ENCODE results near the gene NPAS4.
"Not testable (repeated sequence)": the region's sequence is repeated elsewhere in the genome, so short reads cannot be mapped to it uniquely, and the experiment has no call there.

The NPAS4 gene

DNA sequence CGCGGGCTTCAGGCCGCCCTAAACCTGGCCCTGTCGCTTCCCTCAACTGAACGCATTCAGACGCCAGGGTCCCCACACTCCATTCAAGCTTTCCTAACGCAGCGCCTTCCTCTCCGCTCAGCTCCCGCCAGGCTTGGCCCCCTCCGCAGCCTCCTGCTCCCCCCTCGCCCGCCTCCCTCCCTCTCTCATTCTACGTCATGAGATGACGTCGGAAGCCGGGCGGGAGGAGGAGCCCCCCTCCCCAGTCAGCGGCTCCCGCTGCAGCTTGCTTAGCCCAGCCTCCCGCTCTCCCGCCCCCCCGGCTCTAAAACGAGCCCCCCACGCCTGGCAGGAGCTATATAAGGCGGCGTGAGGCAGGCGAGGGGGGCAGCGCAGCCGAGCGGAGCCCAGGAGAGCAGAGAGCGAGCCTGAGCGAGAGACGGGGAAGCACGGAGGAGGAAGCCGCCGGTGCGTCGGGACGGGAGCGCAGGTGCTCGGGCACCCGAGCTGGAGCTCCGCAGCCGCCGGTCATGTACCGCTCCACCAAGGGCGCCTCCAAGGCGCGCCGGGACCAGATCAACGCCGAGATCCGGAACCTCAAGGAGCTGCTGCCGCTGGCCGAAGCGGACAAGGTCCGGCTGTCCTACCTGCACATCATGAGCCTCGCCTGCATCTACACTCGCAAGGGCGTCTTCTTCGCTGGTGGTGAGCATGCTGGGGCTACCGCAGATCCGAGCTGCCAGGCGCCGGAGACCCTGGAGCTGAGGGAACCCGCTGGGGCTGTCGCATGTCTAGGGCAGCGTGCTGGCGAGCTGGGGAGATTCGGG is at the start of gene NPAS4:
Gene NPAS4, plus strand, starts transcription at position 365 of the 806 bp plus-strand sequence. Its CDS starts 145 bp downstream, at position 510.
- DNase-seq = peak; percentile 74

- DNase-seq = peak; percentile 99
Measured at GRCh38 chr11:66371627-66372415, 49.0 kb upstream of the NPAS4 start, which contains the start of gene SLC29A2. Gene SLC29A2, minus strand, starts transcription at chr11:66371760. Its CDS starts 169 bp downstream, at chr11:66371591.

GRCh38 chr11:66373265-66373664 is 47.6 kb upstream of the NPAS4 start:
- DNase-seq = no peak

GRCh38 chr11:66373690-66374287 is 47.0 kb upstream of the NPAS4 start:
- not testable (repeated sequence) for DNase-seq

DNA sequence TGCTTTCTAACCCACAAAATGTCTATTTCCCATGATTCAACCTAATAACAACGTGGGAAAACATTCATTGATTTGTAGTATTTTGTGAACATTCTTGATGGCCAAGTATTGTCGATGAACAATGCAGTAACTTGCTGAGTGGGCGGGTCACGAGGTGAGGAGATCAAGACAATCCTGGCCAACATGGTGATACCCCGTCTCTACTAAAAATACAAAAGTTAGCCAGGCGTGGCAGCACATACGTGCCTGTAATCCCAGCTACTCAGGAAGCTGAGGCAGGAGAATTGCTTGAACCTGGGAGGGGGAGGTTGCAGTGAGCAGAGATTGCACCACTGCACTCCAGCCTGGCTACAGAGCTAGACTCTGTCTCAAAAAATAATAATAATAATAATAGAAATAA is 40.6 kb upstream of the NPAS4 start:
- DNase-seq = not testable (repeated sequence)

- DNase-seq = peak; percentile 79
Measured at GRCh38 chr11:66384316-66384715, 36.5 kb upstream of the NPAS4 start.

DNA sequence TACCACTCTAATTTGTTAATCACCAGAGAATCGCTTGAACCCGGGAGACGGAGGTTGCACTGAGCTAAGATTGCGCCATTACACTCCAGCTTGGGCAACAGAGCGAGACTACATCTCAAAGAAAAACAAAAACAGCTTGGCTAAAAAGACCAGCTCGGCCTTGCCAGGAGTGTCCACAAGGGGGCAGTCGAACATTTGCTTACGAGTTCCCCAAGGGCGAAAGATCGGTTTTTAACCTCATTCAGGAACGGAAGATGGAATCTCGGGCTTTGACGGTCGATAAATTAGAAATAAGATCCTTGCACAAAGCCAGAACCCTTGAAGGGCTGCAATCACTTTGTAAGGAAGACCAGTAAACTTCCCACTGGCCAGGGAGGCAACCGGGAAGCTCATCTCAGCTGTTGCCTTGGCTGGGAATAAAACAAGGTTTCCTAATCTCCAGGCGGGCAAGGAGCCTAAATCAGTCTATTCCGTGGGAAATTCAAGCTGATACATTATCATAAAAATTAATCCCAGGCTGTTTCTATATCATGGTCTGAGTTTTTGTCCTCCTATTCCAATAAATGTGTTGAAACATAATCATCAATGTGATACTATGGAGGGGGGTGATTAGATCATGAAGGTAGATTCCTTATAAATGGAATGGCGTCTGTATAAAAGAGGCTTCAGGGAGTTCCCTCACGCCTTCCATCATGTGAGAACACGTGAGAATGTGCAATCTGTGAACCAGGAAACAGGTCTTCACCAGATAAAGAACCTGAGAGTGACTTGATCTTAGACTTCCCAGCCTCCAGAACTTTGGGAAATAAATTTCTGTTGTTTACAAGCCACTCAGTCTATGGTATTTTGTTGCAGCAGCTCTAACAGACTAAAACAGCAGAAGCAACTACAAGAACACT is 34.4 kb upstream of the NPAS4 start:
- DNase-seq = peak; percentile 92

DNA sequence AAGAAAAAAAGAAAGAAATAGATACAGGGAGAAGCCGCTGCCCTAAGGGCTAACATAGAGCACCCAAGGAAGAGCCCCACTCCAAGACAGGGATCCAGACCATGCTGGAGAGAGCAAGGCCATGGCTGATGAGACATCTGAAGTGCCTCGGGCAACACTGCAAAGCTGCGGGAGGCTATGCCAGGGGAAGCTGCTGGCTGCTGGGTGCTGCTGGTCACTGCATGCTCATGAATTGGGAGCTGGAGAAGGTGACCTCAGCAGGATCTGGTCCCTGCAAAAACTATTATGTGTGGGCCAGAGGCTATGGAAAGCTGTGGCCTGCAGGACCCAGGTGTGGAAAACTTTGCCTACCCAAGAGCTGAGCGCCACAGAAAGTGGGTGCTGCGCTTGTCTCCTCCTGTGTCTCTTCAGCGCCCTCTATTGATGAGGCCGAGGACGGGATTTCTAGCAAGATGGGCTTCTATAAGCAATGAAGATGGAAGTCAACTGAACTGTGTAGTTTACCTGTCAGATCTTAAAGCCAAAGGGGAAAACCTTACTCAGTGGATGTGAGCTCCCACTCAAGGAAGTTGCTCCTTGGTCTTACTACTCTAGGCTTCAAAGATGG is 32.0 kb upstream of the NPAS4 start:
- peak; percentile 94 for DNase-seq

DNA sequence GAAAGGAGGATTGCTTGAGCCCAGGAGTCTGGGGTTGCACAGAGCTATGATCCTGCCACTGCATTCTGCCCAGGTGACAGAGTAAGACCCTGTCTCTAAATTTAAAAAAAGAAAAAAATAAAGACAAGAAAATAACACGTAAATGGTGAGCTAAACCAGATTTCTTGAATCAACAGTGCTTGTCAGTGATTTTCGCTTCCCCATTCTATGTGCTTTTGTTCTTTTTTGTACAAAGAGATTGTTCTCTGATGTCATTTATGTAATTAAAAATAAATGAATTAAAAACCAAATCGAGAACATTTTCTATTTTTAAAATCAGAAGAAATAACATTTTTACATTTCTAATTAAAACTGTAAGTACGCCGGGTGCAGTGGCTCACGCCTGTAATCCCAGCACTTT is 29.5 kb upstream of the NPAS4 start:
- no peak for DNase-seq

DNA sequence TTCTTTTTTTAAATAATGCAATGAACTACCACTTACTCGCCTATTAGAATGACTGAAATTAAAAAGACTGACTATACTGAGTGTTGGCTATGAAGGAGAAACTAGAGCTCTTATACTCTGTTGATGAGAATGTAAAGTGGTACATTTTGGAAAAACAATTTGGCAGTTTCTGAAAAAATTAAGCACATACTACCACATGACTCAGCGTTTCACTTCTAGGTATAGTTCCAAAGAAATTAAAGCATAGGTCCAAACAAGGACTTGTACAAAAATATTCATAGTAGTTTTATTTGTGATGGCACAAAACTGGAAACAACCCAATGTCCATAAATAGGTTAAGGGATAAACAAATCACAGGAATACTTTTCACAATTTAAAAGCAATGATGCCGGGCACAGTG is 26.9 kb upstream of the NPAS4 start:
- no peak for DNase-seq

- DNase-seq = no peak
Measured at GRCh38 chr11:66407651-66408050, 13.2 kb upstream of the NPAS4 start.

DNA sequence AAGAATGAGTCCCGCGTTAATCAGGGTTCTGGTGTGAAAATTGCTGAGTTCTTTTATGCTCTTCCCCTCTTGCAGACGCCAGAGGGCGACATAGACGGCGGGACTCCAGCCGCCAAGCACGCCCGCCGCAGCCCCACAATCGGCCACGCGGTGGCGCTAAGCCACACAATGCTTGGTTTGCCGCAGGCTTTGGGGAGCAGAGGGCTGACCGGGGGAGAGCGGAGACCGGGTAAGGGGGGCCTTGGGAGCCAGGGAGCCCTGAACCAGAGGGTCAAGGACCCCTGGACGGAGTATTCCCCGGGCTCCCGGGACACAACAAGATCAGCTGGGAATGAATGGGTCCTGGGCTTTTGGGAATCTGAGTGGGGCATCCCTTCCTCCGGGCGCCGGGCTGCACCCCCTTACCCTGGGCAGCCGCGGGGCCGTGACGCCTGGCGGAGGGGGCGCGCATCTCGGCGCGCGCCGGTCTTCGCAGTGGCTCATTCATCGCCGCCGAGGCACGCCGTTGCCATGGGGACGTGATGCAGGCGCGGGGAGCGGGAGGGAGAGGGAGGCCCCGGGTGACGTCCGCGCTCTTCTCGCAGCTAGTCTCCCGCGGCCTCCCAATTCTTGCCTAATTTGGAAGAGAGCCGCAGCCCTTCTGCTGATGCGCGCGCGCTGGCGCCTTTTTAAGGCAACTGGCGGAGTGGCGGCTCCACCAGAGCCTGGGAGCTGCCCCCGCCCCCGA is 12.2 kb upstream of the NPAS4 start:
- peak; percentile 94 for DNase-seq

DNA sequence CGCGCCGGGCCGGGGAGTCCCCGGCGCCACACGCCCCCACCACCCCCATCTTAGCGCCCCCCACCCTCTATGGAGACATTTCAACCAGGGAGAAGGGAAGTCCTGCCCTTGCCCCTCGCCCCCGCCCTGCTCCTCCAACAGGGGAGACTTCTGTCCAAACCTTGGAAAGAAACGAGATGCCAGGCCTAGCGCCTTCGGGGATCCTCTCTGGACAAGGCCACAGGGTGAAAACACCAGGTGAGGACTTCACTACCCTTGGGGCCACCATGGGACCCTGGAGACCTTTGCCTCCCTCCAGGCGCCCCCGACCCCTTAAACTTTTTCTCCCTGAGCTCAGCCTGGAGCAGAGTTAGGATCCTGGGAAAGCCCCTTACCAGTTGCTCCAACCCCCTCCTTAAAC is 11.6 kb upstream of the NPAS4 start:
- DNase-seq = peak; percentile 54

DNA sequence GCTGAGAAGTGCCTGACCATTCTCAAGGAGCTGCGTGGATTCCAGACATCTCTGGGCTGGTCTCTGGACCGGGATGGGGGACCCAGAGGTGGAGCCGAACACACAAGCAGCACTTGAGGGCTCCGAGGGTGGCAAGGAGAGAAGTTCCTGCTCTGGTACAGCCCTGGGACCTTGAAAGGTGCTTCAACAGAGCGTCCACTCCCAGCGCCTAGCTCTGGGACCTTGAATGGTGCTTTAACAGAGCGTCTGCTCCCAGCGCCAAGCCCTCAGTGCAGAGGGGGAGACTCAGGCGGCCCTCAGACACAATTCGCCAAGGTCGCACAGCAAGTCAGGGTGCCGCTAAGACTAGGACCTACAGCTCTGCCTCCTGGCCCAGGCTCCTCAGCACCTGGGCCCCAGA is 10.6 kb upstream of the NPAS4 start:
- no peak for DNase-seq

DNA sequence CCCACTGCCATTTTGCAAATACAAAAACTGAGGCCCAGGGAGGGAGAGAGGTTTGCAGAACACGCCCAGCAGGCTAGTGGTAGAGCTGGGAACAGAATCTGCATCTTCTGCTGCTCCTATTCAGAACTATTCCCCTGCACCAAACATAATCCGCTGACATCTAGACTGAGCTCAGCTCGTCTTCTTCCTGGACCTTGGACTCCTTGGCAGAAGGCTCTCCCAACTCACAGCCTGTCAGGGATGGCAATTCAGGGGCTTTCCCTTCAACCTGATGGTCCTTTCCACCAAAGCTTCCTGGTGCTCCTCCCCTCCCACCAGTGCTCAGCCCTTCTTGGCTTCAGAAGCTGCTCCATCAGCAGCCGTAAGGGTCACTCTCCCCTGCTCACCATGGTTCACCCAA is 9.5 kb upstream of the NPAS4 start:
- DNase-seq = no peak

DNA sequence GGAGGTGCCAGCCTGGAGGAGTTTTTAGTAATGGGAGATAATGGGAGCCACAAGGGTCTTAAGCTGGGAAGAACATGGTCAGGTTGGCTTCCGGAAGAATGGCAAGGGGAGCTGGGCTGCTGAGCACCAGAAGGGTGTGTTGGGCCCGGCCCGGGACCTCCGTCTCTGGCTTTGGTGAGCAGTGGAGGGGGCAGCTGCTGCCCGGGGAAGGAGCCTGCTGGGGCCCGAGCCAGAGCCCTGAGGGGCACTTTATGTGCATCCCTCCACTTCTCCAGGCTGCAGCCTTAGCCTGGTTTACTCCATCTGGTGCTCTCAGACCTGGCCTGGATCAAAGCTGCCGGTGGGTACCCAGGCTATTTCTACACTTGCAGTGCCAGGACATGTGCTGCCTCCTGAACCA is 8.7 kb upstream of the NPAS4 start:
- no peak for DNase-seq

DNA sequence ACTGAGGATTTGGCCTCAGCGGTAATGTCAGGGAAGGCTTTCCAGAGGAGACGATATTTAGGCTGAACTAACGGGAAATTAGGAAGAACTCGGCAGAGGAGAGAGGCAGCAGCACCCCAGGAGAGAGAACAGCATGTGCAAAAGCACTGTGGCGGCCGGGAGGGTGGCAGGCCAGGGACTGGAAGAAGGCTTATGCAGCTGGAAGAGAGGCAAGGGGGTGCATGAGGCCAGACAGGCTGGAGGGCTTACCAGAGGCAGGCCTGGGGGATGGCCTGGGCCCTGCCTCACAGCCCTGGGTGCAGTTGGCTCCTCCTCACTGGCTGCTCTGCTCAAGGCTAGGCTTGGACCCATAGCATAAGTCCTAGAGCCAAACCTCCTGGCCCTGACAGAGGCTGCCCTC is 7.7 kb upstream of the NPAS4 start:
- DNase-seq = no peak

DNA sequence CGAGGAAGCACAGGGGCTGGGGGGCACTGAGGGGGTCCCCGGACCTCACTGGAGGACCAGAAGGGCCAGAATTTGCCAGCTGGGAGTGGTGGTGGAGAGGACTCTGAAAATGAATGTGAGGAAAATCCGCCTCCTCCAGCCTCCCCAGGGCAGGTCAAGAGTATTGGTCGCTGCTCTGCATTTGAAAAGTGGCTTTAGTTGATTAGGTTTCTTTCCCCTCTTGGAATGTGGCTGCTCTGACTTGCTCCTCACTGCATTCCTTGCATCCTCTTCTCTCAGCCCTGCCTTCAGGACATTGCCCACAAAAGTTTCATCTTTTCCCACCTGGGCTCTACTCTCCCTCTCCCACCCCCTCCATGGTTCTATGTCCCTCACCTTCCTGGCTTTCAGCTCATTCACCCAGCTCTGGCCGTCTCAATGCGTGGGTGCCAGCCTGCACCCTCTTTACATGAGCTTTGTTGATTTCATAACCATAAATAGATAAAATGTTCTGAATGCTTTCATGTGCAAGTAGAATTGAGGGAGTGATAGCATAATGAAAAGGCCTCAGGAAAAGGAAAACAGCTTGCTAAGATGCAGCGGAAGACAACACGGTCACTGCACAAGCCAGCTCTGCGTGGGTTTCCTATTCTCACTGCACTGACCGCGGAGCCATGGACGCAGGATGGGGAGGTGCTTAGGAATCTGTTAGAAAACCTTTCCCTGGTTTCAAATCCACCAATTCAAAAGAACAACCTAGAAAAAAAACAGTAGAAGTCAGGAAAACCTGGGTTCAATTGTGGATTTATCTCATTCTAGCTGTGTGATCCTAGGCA is 6.5 kb upstream of the NPAS4 start:
- no peak for DNase-seq

DNA sequence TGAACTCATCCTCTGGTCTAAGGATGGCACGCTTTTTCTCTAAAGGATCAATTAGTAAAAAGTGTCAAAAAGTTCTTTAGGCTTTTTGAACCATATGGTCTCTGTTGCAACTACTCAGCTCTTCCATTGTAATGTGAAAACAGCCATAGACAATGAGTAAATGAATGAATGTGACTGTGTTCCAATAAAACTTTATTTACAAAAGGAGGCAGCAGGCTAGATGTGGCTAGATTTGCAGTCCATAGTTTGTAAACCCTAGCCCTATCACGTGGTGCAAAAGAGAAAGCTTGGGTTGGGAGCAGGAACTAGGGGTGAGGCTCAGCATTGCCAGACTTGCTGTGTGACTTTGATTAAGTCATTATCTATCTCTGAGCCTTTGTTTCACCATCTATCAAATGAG is 5.4 kb upstream of the NPAS4 start:
- DNase-seq = no peak

DNA sequence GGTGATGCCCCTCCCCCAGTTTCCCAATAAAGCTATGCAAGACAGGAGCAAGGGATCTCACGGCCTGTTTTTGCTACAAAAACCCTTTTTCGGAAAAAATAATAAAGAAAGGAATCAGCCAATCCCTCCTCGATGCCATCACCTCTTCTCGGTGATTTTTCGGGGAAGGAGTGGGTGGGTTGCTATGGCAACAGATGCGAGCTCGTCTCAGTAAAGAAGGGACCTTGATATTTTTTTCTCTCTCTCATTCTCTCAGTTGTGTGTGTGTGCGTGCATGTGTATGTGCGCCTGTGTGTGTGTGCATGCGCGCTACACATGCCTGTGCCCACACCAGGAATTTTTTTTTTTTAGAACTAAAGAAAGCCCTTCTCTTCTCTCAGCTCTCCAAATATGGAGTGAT is 3.8 kb upstream of the NPAS4 start:
- DNase-seq = no peak
